ENCODE data around the gene ZBTB48.
A peak's percentile ranks its signal among the peaks of the same experiment; 100 is the strongest.

The ZBTB48 gene

GRCh38 chr1:6614929-6615785 lies 35.4 kb downstream of the ZBTB48 start:
- H3K9me3 ChIP-seq (ENCODE audit: insufficient read depth, low read length) = no peaks in the 10 kb centered on the region
- no peaks in the 10 kb centered on the region for H3K27me3 ChIP-seq (ENCODE audit: low read length)
- no peaks in the 10 kb centered on the region for H3K9me2 ChIP-seq (replicated peaks; ENCODE audit: insufficient read depth, low read length)
- no peaks in the 10 kb centered on the region for H3K36me3 ChIP-seq (ENCODE audit: low read length)
- peak overlapping the region; percentile 74 for H3K4me2 ChIP-seq (ENCODE audit: low read depth, low read length, poor library complexity, severe bottlenecking)
- H3K4me3 ChIP-seq (ENCODE audit: insufficient read depth, low read length, poor library complexity, severe bottlenecking) = peak overlapping the region; percentile 93
- no peak overlapping the region; the same call in 1 of the 2 replicates for H3K27ac ChIP-seq (ENCODE audit: low read depth, low read length)
- H3K79me2 ChIP-seq (ENCODE audit: insufficient read depth, low read length) = peaks cover 30% of the 10 kb centered on the region
- H2AFZ ChIP-seq (ENCODE audit: low read depth, low read length, severe bottlenecking) = no peak overlapping the region
- peak overlapping the region; percentile 99 for H3K9ac ChIP-seq (ENCODE audit: low read length)
- no peaks in the 10 kb centered on the region for H4K20me1 ChIP-seq (ENCODE audit: low read depth, low read length)
- H3F3A ChIP-seq (ENCODE audit: insufficient read depth) = 0 out of 2 replicates have a peak, but pooled peaks cover 6% of the 10 kb centered on the region
- TF ChIP-seq EZH2phosphoT487 (conservative IDR thresholded peaks at IDR 0.05; ENCODE audit: low read length) = no peak
- no peak for TF ChIP-seq CTCF (IDR thresholded peaks at IDR 0.05; ENCODE audit: insufficient read depth, low read length, poor library complexity, severe bottlenecking)

GRCh38 chr1:6619045-6619444 lies 39.3 kb downstream of the ZBTB48 start:
- Histone ChIP-seq H3K4me2 (ENCODE audit: low read depth, low read length, poor library complexity, severe bottlenecking) (no peak overlapping the region), H3K27ac (ENCODE audit: low read depth, low read length) (no peak overlapping the region), H4K20me1 (ENCODE audit: low read depth, low read length) (no peaks in the 10 kb centered on the region), H3K27me3 (ENCODE audit: low read length) (no peaks in the 10 kb centered on the region), H3K9ac (ENCODE audit: low read length) (no peak overlapping the region), H3F3A (ENCODE audit: insufficient read depth) (peaks cover 16% of the 10 kb centered on the region; the same call in 1 of the 2 replicates), H3K36me3 (ENCODE audit: low read length) (0 out of 2 replicates have a peak, but pooled peaks cover 4% of the 10 kb centered on the region), H3K9me2 (replicated peaks; ENCODE audit: insufficient read depth, low read length) (no peaks in the 10 kb centered on the region), H3K79me2 (ENCODE audit: insufficient read depth, low read length) (peaks cover 30% of the 10 kb centered on the region), H3K9me3 (ENCODE audit: insufficient read depth, low read length) (no peaks in the 10 kb centered on the region), H3K4me3 (ENCODE audit: insufficient read depth, low read length, poor library complexity, severe bottlenecking) (no peak overlapping the region), H2AFZ (ENCODE audit: low read depth, low read length, severe bottlenecking) (no peak overlapping the region)
- TF ChIP-seq CTCF (IDR thresholded peaks at IDR 0.05; ENCODE audit: insufficient read depth, low read length, poor library complexity, severe bottlenecking) = no peak
- no peak for TF ChIP-seq EZH2phosphoT487 (conservative IDR thresholded peaks at IDR 0.05; ENCODE audit: low read length)

GRCh38 chr1:6621429-6622391 lies 41.9 kb downstream of the ZBTB48 start:
- H3K27ac ChIP-seq (ENCODE audit: low read depth, low read length) = no peak overlapping the region
- no peak overlapping the region for H3K9ac ChIP-seq (ENCODE audit: low read length)
- H3K4me2 ChIP-seq (ENCODE audit: low read depth, low read length, poor library complexity, severe bottlenecking) = no peak overlapping the region
- H3K79me2 ChIP-seq (ENCODE audit: insufficient read depth, low read length) = peaks cover 19% of the 10 kb centered on the region
- no peaks in the 10 kb centered on the region for H4K20me1 ChIP-seq (ENCODE audit: low read depth, low read length)
- H3K27me3 ChIP-seq (ENCODE audit: low read length) = no peaks in the 10 kb centered on the region
- H2AFZ ChIP-seq (ENCODE audit: low read depth, low read length, severe bottlenecking) = no peak overlapping the region
- H3K36me3 ChIP-seq (ENCODE audit: low read length) = 0 out of 2 replicates have a peak, but pooled peaks cover 4% of the 10 kb centered on the region
- no peaks in the 10 kb centered on the region for H3K9me2 ChIP-seq (replicated peaks; ENCODE audit: insufficient read depth, low read length)
- no peak overlapping the region for H3K4me3 ChIP-seq (ENCODE audit: insufficient read depth, low read length, poor library complexity, severe bottlenecking)
- peaks cover 11% of the 10 kb centered on the region; the same call in 1 of the 2 replicates for H3F3A ChIP-seq (ENCODE audit: insufficient read depth)
- TF ChIP-seq CTCF (IDR thresholded peaks at IDR 0.05; ENCODE audit: insufficient read depth, low read length, poor library complexity, severe bottlenecking) = no peak
- no peak for TF ChIP-seq EZH2phosphoT487 (conservative IDR thresholded peaks at IDR 0.05; ENCODE audit: low read length)
- no peaks in the 10 kb centered on the region for H3K9me3 ChIP-seq (ENCODE audit: insufficient read depth, low read length)

Data from SU-DHL-6 (cell line).